ENCODE results near the gene RALGAPA1.

The RALGAPA1 gene

GRCh38 chr14:35535483-35536112 lies 273.5 kb downstream of the RALGAPA1 start:
- H3K27me3 ChIP-seq (ENCODE audit: control insufficient read depth, insufficient read depth, low read length), result peaks cover 70% of the 10 kb centered on the region
- H3K9me3 ChIP-seq (ENCODE audit: control insufficient read depth, insufficient read depth, low read length), result no peaks in the 10 kb centered on the region
- no peaks in the 10 kb centered on the region for H3K36me3 ChIP-seq (ENCODE audit: control insufficient read depth, insufficient read depth, low read length)
- peaks cover 2% of the 10 kb centered on the region; the same call in 1 of the 2 replicates for H3K4me1 ChIP-seq (ENCODE audit: control insufficient read depth, insufficient read depth, low read length)
- peak overlapping the region; percentile 69 for H3K4me3 ChIP-seq (ENCODE audit: low read depth, low read length)
- H3K27ac ChIP-seq (ENCODE audit: low read depth, low read length), result no peak overlapping the region
- H3K9ac ChIP-seq (ENCODE audit: low read depth, low read length), result no peak overlapping the region

DNA sequence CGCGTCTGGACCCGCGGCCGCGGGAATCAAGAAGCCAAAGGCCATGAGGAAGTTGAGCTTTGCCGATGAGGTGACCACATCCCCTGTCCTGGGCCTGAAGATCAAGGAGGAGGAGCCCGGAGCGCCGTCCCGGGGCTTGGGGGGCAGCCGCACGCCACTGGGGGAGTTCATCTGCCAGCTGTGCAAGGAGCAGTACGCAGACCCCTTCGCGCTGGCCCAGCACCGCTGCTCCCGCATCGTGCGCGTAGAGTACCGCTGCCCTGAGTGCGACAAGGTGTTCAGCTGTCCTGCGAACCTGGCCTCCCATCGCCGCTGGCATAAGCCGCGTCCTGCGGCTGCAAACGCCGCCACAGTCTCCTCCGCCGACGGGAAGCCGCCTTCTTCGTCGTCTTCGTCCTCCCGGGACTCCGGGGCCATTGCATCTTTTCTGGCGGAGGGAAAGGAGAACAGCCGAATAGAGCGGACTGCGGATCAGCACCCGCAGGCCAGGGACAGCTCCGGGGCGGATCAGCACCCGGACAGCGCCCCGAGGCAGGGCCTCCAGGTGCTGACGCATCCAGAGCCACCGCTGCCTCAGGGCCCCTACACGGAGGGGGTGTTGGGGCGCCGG lies 274.1 kb downstream of the RALGAPA1 start:
- no peak overlapping the region for H3K27ac ChIP-seq (ENCODE audit: low read depth, low read length)
- H3K9me3 ChIP-seq (ENCODE audit: control insufficient read depth, insufficient read depth, low read length), result no peaks in the 10 kb centered on the region
- H3K36me3 ChIP-seq (ENCODE audit: control insufficient read depth, insufficient read depth, low read length), result no peaks in the 10 kb centered on the region
- H3K4me3 ChIP-seq (ENCODE audit: low read depth, low read length), result peak overlapping the region; percentile 69
- H3K4me1 ChIP-seq (ENCODE audit: control insufficient read depth, insufficient read depth, low read length), result peaks cover 2% of the 10 kb centered on the region; the same call in 1 of the 2 replicates
- H3K9ac ChIP-seq (ENCODE audit: low read depth, low read length), result no peak overlapping the region
- peaks cover 76% of the 10 kb centered on the region for H3K27me3 ChIP-seq (ENCODE audit: control insufficient read depth, insufficient read depth, low read length)

DNA sequence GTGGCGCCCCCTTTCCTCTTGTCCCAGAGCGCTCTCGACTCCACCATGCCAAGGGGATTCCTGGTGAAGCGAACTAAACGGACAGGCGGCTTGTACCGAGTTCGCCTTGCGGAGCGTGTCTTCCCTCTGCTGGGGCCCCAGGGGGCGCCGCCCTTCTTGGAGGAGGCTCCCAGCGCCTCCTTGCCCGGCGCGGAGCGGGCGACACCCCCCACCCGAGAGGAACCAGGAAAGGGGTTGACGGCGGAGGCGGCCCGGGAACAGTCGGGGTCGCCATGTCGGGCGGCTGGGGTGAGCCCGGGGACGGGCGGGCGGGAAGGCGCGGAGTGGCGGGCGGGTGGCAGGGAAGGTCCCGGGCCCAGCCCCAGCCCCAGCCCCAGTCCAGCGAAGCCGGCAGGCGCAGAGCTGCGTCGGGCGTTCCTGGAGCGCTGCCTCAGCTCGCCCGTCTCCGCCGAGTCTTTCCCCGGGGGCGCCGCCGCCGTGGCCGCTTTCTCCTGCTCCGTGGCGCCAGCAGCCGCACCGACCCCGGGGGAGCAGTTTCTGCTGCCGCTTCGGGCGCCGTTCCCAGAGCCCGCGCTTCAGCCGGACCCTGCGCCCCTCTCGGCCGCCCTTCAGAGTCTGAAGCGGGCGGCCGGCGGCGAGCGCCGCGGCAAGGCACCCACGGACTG lies 274.8 kb downstream of the RALGAPA1 start:
- no peaks in the 10 kb centered on the region for H3K9me3 ChIP-seq (ENCODE audit: control insufficient read depth, insufficient read depth, low read length)
- H3K27me3 ChIP-seq (ENCODE audit: control insufficient read depth, insufficient read depth, low read length), result peaks cover 82% of the 10 kb centered on the region
- no peak overlapping the region for H3K9ac ChIP-seq (ENCODE audit: low read depth, low read length)

DNA sequence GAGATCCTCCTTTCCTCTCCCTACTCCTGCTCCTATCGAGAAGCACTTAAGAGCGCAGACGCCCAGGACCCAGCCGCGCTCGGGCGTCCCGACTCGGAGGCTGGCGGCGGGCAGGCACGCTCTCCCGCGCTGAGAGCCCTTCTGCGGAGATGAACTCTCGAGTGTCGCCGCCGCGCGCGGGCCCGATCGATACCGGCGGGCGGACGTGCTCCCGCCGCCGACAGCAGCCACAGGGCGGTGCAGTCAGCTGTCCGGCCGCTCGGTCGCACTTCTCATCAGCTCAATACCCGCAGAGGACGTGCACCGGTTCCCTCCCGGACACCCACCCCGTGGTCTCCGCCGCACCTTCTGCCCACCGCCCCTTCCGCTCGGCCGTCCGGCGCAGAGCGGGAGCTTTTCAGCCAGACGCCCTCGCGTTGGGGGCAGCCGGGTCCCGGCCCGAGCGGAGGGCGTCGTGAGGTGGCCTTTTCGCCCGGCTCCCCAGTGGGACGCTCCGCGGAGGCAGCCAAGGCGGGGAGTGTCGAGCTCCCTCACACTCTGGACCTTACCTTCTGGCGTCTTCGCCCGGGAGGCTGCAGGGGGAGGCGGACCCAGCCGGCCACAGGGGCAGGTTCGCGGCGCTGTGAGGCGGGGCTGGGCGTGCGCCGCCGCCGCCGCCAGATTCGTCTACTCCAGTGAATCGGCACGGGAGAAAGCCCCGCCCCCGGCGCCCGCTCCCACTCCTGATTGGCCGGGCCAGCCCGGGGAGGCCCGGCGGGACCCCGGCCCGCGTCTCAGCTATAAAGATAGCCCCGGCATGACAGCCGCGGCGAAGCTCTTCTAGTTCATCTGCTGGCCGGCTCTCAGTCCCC lies 275.5 kb downstream of the RALGAPA1 start, which contains the start of gene INSM2:
Gene INSM2, plus strand, starts transcription at position 808 of the 851 bp plus-strand sequence. CDS start 89 bp downstream, outside the sequence.
- Histone ChIP-seq H3K36me3 (ENCODE audit: control insufficient read depth, insufficient read depth, low read length) (no peaks in the 10 kb centered on the region), H3K4me1 (ENCODE audit: control insufficient read depth, insufficient read depth, low read length) (peaks cover 2% of the 10 kb centered on the region; the same call in 1 of the 2 replicates), H3K9me3 (ENCODE audit: control insufficient read depth, insufficient read depth, low read length) (no peaks in the 10 kb centered on the region), H3K27ac (ENCODE audit: low read depth, low read length) (no peak within 1 kb of the TSS), H3K27me3 (ENCODE audit: control insufficient read depth, insufficient read depth, low read length) (peaks cover 90% of the 10 kb centered on the region), H3K4me3 (ENCODE audit: low read depth, low read length) (peak within 1 kb of the TSS; percentile 69), H3K9ac (ENCODE audit: low read depth, low read length) (no peak within 1 kb of the TSS)

More for the DNA sequence above, 274.8 kb downstream of the RALGAPA1 start:
- no peak overlapping the region for H3K27ac ChIP-seq (ENCODE audit: low read depth, low read length)
- no peaks in the 10 kb centered on the region for H3K36me3 ChIP-seq (ENCODE audit: control insufficient read depth, insufficient read depth, low read length)
- peaks cover 2% of the 10 kb centered on the region; the same call in 1 of the 2 replicates for H3K4me1 ChIP-seq (ENCODE audit: control insufficient read depth, insufficient read depth, low read length)
- H3K4me3 ChIP-seq (ENCODE audit: low read depth, low read length), result peak overlapping the region; percentile 69

GRCh38 chr14:35532783-35533356 lies 276.2 kb downstream of the RALGAPA1 start:
- H3K36me3 ChIP-seq (ENCODE audit: control insufficient read depth, insufficient read depth, low read length), result no peaks in the 10 kb centered on the region
- H3K27me3 ChIP-seq (ENCODE audit: control insufficient read depth, insufficient read depth, low read length), result peaks cover 90% of the 10 kb centered on the region
- no peak overlapping the region for H3K27ac ChIP-seq (ENCODE audit: low read depth, low read length)
- no peak overlapping the region for H3K9ac ChIP-seq (ENCODE audit: low read depth, low read length)
- no peaks in the 10 kb centered on the region for H3K9me3 ChIP-seq (ENCODE audit: control insufficient read depth, insufficient read depth, low read length)
- peaks cover 2% of the 10 kb centered on the region; the same call in 1 of the 2 replicates for H3K4me1 ChIP-seq (ENCODE audit: control insufficient read depth, insufficient read depth, low read length)
- H3K4me3 ChIP-seq (ENCODE audit: low read depth, low read length), result peak overlapping the region; percentile 69

GRCh38 chr14:35531960-35532747 lies 276.9 kb downstream of the RALGAPA1 start:
- Histone ChIP-seq H3K4me3 (ENCODE audit: low read depth, low read length) (no peak overlapping the region), H3K27ac (ENCODE audit: low read depth, low read length) (no peak overlapping the region), H3K9ac (ENCODE audit: low read depth, low read length) (no peak overlapping the region), H3K36me3 (ENCODE audit: control insufficient read depth, insufficient read depth, low read length) (no peaks in the 10 kb centered on the region), H3K4me1 (ENCODE audit: control insufficient read depth, insufficient read depth, low read length) (peaks cover 2% of the 10 kb centered on the region; the same call in 1 of the 2 replicates), H3K9me3 (ENCODE audit: control insufficient read depth, insufficient read depth, low read length) (no peaks in the 10 kb centered on the region), H3K27me3 (ENCODE audit: control insufficient read depth, insufficient read depth, low read length) (peaks cover 85% of the 10 kb centered on the region)

- Histone ChIP-seq H3K27ac (ENCODE audit: low read depth, low read length) (no peak overlapping the region), H3K27me3 (ENCODE audit: control insufficient read depth, insufficient read depth, low read length) (peaks cover 33% of the 10 kb centered on the region), H3K9ac (ENCODE audit: low read depth, low read length) (no peak overlapping the region), H3K9me3 (ENCODE audit: control insufficient read depth, insufficient read depth, low read length) (no peaks in the 10 kb centered on the region), H3K36me3 (ENCODE audit: control insufficient read depth, insufficient read depth, low read length) (no peaks in the 10 kb centered on the region), H3K4me1 (ENCODE audit: control insufficient read depth, insufficient read depth, low read length) (no peaks in the 10 kb centered on the region), H3K4me3 (ENCODE audit: low read depth, low read length) (no peak overlapping the region)
Observed at GRCh38 chr14:35526962-35527361, 282.1 kb downstream of the RALGAPA1 start.

- Histone ChIP-seq H3K9ac (ENCODE audit: low read depth, low read length) (no peak overlapping the region), H3K36me3 (ENCODE audit: control insufficient read depth, insufficient read depth, low read length) (no peaks in the 10 kb centered on the region), H3K4me1 (ENCODE audit: control insufficient read depth, insufficient read depth, low read length) (no peaks in the 10 kb centered on the region), H3K27me3 (ENCODE audit: control insufficient read depth, insufficient read depth, low read length) (peaks cover 21% of the 10 kb centered on the region), H3K4me3 (ENCODE audit: low read depth, low read length) (no peak overlapping the region), H3K27ac (ENCODE audit: low read depth, low read length) (no peak overlapping the region), H3K9me3 (ENCODE audit: control insufficient read depth, insufficient read depth, low read length) (no peaks in the 10 kb centered on the region)
Observed at GRCh38 chr14:35525695-35526094, 283.4 kb downstream of the RALGAPA1 start.

GRCh38 chr14:35519986-35520385 lies 289.1 kb downstream of the RALGAPA1 start:
- no peaks in the 10 kb centered on the region for H3K4me1 ChIP-seq (ENCODE audit: control insufficient read depth, insufficient read depth, low read length)
- no peaks in the 10 kb centered on the region for H3K9me3 ChIP-seq (ENCODE audit: control insufficient read depth, insufficient read depth, low read length)
- no peak overlapping the region for H3K4me3 ChIP-seq (ENCODE audit: low read depth, low read length)
- no peaks in the 10 kb centered on the region for H3K27me3 ChIP-seq (ENCODE audit: control insufficient read depth, insufficient read depth, low read length)
- H3K36me3 ChIP-seq (ENCODE audit: control insufficient read depth, insufficient read depth, low read length), result no peaks in the 10 kb centered on the region
- no peak overlapping the region for H3K27ac ChIP-seq (ENCODE audit: low read depth, low read length)
- H3K9ac ChIP-seq (ENCODE audit: low read depth, low read length), result no peak overlapping the region

- no peaks in the 10 kb centered on the region for H3K4me1 ChIP-seq (ENCODE audit: control insufficient read depth, insufficient read depth, low read length)
- no peaks in the 10 kb centered on the region for H3K36me3 ChIP-seq (ENCODE audit: control insufficient read depth, insufficient read depth, low read length)
- no peak overlapping the region for H3K9ac ChIP-seq (ENCODE audit: low read depth, low read length)
- H3K4me3 ChIP-seq (ENCODE audit: low read depth, low read length), result no peak overlapping the region
- H3K27me3 ChIP-seq (ENCODE audit: control insufficient read depth, insufficient read depth, low read length), result no peaks in the 10 kb centered on the region
- H3K27ac ChIP-seq (ENCODE audit: low read depth, low read length), result no peak overlapping the region
- no peaks in the 10 kb centered on the region for H3K9me3 ChIP-seq (ENCODE audit: control insufficient read depth, insufficient read depth, low read length)
Observed at GRCh38 chr14:35515916-35516315, 293.2 kb downstream of the RALGAPA1 start.

All from HUES48 (cell line).